ENCODE data around the gene ZNF212. TPM values are rescaled to one million over a fixed set of nuclear protein-coding genes. Genes with fewer than 3 reads are reported as not detected.

The ZNF212 gene
- total RNA-seq, 6 experiments from 2014 or later, result 6.2 to 8.2 (median 6.3) TPM

DNA sequence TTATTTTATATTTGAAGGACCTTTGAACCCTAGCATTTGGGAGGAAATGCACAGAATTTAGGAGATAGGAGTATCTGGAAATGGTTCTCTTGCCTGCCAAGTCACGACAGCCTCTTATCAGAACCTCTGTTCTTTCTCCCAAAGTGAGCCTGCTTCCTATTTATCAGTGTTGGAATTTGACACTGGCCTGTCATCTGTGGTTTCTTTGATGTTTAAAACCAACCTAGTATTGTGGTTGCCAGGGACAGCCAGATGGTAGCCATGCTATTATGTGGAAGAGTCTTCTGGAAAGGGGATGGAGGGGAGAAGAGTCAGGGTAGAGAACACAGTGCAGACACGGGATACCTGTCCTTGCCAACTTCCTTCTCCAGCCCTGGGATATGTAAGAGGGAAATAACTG, 23.0 kb upstream of the ZNF212 start:
- TF ChIP-seq, protein P1, sequence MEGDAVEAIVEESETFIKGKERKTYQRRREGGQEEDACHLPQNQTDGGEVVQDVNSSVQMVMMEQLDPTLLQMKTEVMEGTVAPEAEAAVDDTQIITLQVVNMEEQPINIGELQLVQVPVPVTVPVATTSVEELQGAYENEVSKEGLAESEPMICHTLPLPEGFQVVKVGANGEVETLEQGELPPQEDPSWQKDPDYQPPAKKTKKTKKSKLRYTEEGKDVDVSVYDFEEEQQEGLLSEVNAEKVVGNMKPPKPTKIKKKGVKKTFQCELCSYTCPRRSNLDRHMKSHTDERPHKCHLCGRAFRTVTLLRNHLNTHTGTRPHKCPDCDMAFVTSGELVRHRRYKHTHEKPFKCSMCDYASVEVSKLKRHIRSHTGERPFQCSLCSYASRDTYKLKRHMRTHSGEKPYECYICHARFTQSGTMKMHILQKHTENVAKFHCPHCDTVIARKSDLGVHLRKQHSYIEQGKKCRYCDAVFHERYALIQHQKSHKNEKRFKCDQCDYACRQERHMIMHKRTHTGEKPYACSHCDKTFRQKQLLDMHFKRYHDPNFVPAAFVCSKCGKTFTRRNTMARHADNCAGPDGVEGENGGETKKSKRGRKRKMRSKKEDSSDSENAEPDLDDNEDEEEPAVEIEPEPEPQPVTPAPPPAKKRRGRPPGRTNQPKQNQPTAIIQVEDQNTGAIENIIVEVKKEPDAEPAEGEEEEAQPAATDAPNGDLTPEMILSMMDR (IDR thresholded peaks at IDR 0.05), result no peak
- Mint-ChIP-seq H3K9me3 (no peaks in the 10 kb centered on the region), H3K27me3 (ENCODE audit: insufficient read depth) (peaks cover 3% of the 10 kb centered on the region), H3K4me1 (ENCODE audit: low read depth) (peaks cover 43% of the 10 kb centered on the region), H3K4me3 (no peak overlapping the region), H3K36me3 (ENCODE audit: low read depth) (peaks cover 67% of the 10 kb centered on the region), H3K27ac (no peak overlapping the region)
- DNase-seq, result no peak

DNA sequence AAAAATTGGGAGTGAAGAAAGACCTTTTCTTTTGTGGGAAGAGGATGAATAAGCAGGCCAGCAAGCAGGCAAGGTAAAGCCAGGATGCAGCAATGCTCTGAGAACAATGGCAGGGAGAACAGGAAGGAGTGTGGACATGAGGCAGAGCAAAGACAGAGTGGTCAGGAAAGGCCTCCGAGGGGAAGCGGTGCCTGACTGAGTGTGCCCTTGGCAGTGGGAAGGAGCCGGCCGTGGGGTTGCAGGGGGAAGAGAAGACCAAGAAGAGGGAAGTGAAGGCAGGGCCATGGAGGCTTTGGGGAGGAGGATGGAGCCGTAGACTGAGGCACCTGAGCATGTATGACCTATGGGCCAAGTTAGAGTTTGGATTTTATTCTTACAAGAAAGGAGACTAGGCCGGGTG, 21.9 kb upstream of the ZNF212 start:
- H3K27ac Mint-ChIP-seq, result peak overlapping the region; percentile 49; the same call in 1 of the 2 replicates
- peaks cover 3% of the 10 kb centered on the region for H3K27me3 Mint-ChIP-seq (ENCODE audit: insufficient read depth)
- H3K4me1 Mint-ChIP-seq (ENCODE audit: low read depth), result peaks cover 44% of the 10 kb centered on the region
- H3K36me3 Mint-ChIP-seq (ENCODE audit: low read depth), result peaks cover 66% of the 10 kb centered on the region
- TF ChIP-seq, protein P1 (IDR thresholded peaks at IDR 0.05), result no peak
- no peak for DNase-seq
- no peaks in the 10 kb centered on the region for H3K9me3 Mint-ChIP-seq
- no peak overlapping the region for H3K4me3 Mint-ChIP-seq

DNA sequence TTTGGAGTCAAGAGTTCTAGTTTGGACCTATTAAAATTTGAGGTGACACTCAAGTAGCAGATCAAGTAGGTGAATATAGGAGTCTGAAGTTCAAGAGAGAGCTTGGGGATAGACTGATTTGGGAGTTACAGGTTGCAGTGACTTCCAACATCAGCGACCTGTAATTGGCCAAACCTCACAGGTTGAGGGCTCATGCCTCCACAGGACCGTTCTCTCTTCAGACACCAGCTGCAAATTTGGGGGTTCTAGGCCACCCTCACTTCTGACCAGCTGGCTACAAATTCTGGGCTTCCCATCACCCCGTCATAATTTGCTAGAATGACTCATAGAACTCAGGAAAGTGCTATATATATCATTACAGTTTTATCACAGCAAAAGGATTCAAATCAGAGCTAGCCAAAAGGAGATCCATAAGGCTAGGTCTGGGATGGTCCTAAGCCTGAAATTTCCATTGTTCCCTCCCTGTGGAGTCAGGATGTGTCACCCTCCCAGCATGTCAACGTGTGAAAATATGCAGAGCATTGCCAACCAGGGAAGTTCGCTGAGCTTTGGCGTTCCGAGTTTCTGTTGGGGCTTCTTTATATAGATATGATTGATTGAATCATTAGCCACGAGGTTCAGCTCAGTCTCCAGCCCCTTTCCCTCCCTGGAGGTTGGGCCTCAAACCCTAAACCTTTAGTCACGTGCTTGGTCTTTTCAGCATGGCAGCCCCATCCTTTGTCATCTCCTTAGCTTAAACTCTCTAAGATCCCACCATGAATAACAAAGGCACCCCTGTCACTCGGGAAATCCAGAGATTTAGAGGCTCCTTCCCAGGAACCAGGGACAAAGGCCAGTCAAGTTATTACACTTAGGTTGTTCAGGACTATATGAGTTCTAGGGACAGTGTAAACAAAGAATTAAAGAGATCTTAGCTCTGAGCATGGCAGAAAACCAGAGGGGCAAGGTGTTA, 20.7 kb upstream of the ZNF212 start:
- no peak for DNase-seq
- H3K27me3 Mint-ChIP-seq (ENCODE audit: insufficient read depth), result peaks cover 3% of the 10 kb centered on the region
- H3K4me3 Mint-ChIP-seq, result 0 out of 2 replicates have a peak overlapping the region, but pooled peaks have one; percentile 19
- TF ChIP-seq, protein P1 (IDR thresholded peaks at IDR 0.05), result no peak
- H3K4me1 Mint-ChIP-seq (ENCODE audit: low read depth), result peaks cover 44% of the 10 kb centered on the region
- peak overlapping the region; percentile 86 for H3K27ac Mint-ChIP-seq
- H3K9me3 Mint-ChIP-seq, result no peaks in the 10 kb centered on the region
- peaks cover 62% of the 10 kb centered on the region for H3K36me3 Mint-ChIP-seq (ENCODE audit: low read depth)

DNA sequence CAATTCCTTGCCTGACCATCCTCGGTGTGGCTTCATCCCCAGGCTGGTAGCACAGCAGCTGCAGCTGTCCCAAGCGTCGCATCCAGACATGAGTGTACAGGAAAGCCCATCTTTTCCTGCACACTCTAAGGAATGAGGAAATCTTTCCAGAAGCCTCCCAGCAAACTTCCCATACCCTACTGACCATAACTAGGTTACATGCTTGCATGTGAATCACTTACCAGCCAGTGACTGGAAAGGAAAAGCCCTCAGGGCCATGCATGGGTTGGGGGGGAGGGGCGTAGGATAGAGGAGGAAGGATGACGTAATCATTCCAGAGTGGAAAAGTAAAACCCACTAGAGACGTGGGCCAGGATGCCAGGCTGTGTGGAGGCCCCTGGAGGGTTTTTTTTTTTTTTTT, 18.9 kb upstream of the ZNF212 start:
- TF ChIP-seq, protein P1 (IDR thresholded peaks at IDR 0.05), result no peak
- DNase-seq, result peak; percentile 92
- Mint-ChIP-seq H3K4me1 (ENCODE audit: low read depth) (peaks cover 44% of the 10 kb centered on the region), H3K4me3 (peak overlapping the region; percentile 57), H3K9me3 (no peaks in the 10 kb centered on the region), H3K27me3 (ENCODE audit: insufficient read depth) (peaks cover 3% of the 10 kb centered on the region), H3K36me3 (ENCODE audit: low read depth) (peaks cover 56% of the 10 kb centered on the region), H3K27ac (peak overlapping the region; percentile 86)

DNA sequence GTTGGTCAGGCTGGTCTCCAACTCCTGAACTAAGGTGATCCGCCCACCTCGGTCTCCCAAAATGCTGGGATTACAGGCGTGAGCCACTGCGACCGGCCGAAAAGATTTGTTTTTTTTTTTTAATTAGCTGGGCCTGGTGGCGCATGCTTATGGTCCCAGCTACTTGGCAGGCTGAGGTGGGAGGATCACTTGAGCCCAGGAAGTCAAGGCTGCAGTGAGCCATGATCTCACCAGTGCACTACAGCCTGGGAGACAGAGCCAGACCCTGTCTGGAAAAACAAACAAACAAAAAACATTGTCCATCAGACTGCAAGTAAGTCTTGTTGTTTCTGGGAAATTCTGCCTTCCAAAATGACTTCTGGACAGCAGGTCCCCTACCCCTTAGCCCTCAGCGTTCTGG, 16.3 kb upstream of the ZNF212 start:
- H3K9me3 Mint-ChIP-seq, result no peaks in the 10 kb centered on the region

More for the DNA sequence above, 16.3 kb upstream of the ZNF212 start:
- Mint-ChIP-seq H3K27ac (no peak overlapping the region), H3K36me3 (ENCODE audit: low read depth) (peaks cover 41% of the 10 kb centered on the region), H3K27me3 (ENCODE audit: insufficient read depth) (peaks cover 3% of the 10 kb centered on the region), H3K4me1 (ENCODE audit: low read depth) (peaks cover 34% of the 10 kb centered on the region), H3K4me3 (no peak overlapping the region)
- no peak for DNase-seq
- TF ChIP-seq, protein P1 (IDR thresholded peaks at IDR 0.05), result no peak
